DMS 273 (cell line): ENCODE data around the gene CPT1B.
"Not testable (repeated sequence)": the region's sequence is repeated elsewhere in the genome, so short reads cannot be mapped to it uniquely, and the experiment has no call there.

Experiments
- DNase-seq: peaks from one replicate; lab custom pipeline; 2025; ENCODE audit not compliant: unreplicated experiment; lab: John Stamatoyannopoulos, UW

Gene CPT1B

GRCh38 chr22:50547263-50547985, 30.8 kb downstream of the CPT1B start:
- no peak for DNase-seq

DNA sequence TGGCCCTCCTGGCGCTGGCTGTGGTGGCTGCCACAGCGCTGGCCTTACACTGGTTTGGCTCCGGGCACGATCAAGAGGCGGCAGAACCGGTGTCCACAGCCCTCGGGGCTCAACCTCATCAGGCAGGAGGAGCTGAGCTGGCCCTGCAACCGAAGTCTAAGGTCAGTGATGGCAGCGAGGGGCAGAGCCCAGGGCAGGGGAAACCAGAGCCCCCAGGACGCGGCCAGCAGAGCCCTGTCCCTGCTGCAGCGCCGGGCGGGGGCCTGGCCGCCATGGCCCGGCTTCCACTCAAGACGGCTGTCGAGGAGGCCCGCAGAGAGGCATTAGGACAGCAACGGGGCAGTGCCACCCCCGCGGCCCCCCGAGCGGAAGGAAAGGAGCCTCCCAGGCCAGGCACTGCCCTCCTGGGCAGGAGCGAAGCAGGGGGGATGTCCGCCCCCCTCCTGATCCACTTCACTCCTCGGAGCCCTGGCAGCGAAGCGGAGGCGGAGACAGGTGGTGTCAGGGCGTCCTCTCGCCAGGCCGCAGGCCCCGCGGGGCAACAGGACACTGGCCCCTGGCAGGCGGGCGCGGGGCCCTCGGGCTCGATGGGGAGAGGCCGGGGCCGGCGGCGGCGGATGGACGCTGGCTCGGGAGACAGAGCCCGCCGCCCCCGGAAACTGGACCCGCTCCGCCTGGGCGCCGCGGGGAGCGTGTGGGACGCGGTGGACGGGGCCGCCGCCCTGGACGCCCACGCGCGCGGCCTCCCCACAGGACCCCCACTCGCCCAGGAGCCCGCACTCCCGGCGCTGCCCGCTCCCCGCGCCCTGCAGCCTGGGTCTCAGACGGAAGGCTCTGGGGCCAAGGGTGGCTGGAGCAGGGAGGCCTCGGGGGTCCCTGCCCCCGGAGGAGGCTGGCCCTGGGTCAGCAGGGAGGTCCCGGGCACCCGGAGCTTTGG, 31.6 kb downstream of the CPT1B start:
- no peak for DNase-seq

GRCh38 chr22:50545522-50546325, 32.5 kb downstream of the CPT1B start, which contains the start of gene KLHDC7B:
Gene KLHDC7B, plus strand, starts transcription at chr22:50545899. Its CDS starts 345 bp downstream, at chr22:50546244.
- no peak for DNase-seq

- no peak for DNase-seq
Observed at GRCh38 chr22:50544746-50545253, 33.4 kb downstream of the CPT1B start.

- peak; percentile 88 for DNase-seq
Observed at GRCh38 chr22:50544078-50544745, 34.0 kb downstream of the CPT1B start.

GRCh38 chr22:50542416-50542927, 35.8 kb downstream of the CPT1B start:
- DNase-seq, result no peak

DNA sequence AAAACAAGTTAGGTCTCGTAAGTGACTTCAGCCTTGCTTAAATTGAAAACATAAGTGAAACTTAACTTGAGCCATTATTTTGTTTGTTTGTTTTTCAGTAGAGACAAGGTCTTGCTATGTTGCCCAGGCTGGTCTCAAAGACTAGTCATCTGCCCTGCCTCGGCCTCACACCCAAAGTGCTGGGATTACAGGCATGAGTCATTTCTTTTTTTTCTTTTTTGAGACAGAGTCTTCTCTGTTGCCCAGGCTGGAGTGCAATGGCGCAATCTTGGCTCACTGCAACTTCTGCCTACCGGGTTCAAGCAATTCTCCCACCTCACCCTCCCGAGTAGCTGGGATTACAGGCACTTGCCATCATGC, 36.6 kb downstream of the CPT1B start:
- DNase-seq, result not testable (repeated sequence)

DNA sequence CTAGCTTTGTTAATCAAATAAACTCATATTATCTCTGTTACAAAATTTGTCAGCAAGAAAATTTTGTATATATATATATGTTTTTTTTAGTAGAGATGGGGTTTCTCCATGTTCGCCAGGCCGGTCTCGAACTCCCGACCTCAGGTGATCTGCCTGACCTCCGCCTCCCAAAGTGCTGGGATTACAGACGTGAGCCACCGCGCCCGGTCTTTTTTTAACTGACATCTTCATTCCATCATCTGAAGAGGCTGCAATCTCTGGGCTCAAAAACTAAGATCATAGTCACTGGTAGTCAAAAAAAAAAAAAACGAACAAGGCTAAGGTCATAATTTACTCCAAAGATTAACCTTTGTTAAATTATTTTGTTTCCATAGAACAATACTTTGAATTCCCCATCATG, 37.8 kb downstream of the CPT1B start:
- no peak for DNase-seq

DNA sequence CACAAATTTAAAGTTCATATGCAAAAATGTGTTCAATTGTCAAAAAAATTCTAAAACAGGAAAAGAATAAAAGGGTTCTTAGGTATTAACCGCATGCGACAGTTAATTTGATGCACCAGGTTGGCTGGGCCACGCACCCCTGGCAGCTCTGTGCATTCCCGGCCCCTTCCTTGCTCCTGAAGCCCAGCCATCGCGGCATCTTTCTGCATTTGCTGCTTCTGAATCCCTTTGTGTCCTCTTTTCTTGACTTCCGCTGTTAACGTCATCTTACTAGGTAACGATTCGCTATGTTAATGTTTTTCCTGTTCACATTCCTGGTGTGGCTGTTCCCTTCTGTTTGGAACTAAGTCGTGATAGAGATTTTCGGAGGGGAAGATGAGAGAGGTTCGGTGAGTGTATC, 40.5 kb downstream of the CPT1B start:
- no peak for DNase-seq

GRCh38 chr22:50536226-50536625, 42.0 kb downstream of the CPT1B start:
- DNase-seq, result no peak

GRCh38 chr22:50535113-50535512, 43.1 kb downstream of the CPT1B start:
- no peak for DNase-seq

GRCh38 chr22:50533856-50534711, 44.1 kb downstream of the CPT1B start:
- not testable (repeated sequence) for DNase-seq

- DNase-seq, result no peak
Observed at GRCh38 chr22:50532824-50533796, 45.1 kb downstream of the CPT1B start.

GRCh38 chr22:50531962-50532674, 46.1 kb downstream of the CPT1B start:
- peak; percentile 45 for DNase-seq

DNA sequence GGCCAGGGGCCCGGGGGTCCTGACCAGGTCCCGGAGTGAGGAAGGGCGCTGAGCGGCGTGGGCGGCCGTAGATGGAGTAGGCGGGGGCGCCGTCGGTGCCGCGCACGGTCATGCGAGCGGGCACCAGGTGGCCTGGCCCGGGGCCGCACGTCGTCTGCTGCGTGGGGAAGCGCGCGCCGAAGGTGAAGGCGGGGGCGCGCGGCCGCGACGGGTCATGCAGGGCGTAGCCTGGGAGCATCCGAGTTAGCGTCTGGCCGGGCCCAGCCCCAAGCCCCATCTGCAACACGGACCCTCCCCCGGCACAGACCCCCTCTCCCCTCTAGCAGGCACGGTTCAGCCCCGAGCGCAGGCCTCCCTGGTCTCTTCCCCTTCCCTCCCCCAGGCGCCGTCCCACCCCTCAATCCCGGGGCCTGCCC, 46.7 kb downstream of the CPT1B start:
- peak; percentile 51 for DNase-seq

DNA sequence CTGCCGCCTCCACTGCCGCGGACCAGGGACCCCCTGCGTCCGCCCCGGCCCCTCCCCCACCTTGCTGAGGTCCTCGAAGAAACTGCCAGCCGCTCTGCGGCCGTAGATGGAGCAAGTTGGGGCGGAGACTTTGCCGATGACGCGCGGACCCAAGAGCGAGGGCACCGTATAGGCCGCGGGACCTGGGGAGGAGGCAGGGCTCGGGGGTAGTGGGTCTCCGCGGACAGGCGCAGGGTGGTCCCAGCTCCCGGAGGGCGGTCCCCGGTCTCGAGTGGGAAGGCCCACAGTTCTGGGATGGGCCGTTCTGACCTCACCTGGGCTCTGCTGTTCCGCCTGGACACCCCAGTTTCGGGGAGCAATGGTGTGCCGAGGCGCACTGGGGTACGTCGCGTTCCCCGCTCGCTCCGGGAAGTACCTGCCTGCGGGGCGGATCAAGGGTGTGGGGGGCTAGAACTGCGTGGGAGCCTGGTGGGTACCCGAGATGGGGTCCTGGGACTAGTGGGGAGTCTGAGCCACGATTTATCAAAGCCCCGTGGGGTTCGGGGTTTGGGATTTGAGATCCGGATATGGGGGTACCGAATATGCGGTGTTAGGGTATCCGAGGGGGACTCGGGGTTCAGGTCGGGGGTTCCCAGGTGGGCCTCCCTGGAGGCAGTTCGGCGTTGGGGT, 47.2 kb downstream of the CPT1B start:
- peak; percentile 76 for DNase-seq

DNA sequence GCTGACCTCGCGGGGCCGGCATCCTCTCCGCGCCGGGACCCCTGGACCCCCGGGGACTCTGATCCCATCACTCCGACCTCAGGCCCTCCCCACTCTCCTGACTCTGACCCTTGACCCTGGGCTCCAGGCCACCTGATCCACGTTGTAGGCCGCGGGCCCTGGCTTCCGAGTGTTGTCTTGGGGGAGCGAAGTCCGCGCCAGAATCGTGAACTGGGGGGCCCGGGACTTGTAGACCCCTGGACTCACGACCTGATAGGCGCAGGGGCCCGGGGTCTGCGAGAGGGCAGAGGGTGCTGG, 47.7 kb downstream of the CPT1B start:
- DNase-seq, result no peak
